ENCODE measurements around the gene TRIOBP. TPM values are rescaled to one million over a fixed set of nuclear protein-coding genes. Genes with fewer than 3 reads are reported as not detected.

Gene TRIOBP
- total and polyA plus RNA-seq, 2 donors from 2014 or later, result 32.1 to 125 TPM

GRCh38 chr22:37732699-37733607 lies 36.1 kb downstream of the TRIOBP start:
- TF ChIP-seq CTCF (IDR thresholded peaks at IDR 0.05; ENCODE audit: borderline replicate concordance, extremely low read depth, insufficient read depth), result no peak
- no peak for DNase-seq
- H3K4me3 ChIP-seq (ENCODE audit: low read length in 3 of 3), result no peak overlapping the region
- intact Hi-C loops (cut with DNase I), result no loop called here
- H3K4me1 ChIP-seq (ENCODE audit: control insufficient read depth in 2 of 3, insufficient read depth in 2 of 3, low read depth in 1 of 3, low read length in 3 of 3), result no peaks in the 10 kb centered on the region
- no peaks in the 10 kb centered on the region for H3K9me3 ChIP-seq (ENCODE audit: control insufficient read depth in 2 of 3, insufficient read depth in 1 of 3, low read length in 3 of 3)
- no peak overlapping the region for H3K9ac ChIP-seq (ENCODE audit: low read length in 3 of 3)
- no peak overlapping the region for H3K27ac ChIP-seq (ENCODE audit: low read depth in 2 of 2, low read length in 2 of 2)
- no peaks in the 10 kb centered on the region for H3K36me3 ChIP-seq (ENCODE audit: control insufficient read depth in 2 of 3, insufficient read depth in 3 of 3, low read length in 3 of 3)
- H3K27me3 ChIP-seq (ENCODE audit: control insufficient read depth, insufficient read depth, low read length), result no peaks in the 10 kb centered on the region
- FAIRE-seq, result no peak

GRCh38 chr22:37733625-37734401 lies 37.0 kb downstream of the TRIOBP start:
- no peaks in the 10 kb centered on the region for H3K27me3 ChIP-seq (ENCODE audit: control insufficient read depth, insufficient read depth, low read length)
- FAIRE-seq (no peak), DNase-seq (no peak)
- no peak overlapping the region for H3K9ac ChIP-seq (ENCODE audit: low read length in 3 of 3)
- intact Hi-C loops (cut with DNase I), result no loop called here
- no peaks in the 10 kb centered on the region for H3K36me3 ChIP-seq (ENCODE audit: control insufficient read depth in 2 of 3, insufficient read depth in 3 of 3, low read length in 3 of 3)
- H3K9me3 ChIP-seq (ENCODE audit: control insufficient read depth in 2 of 3, insufficient read depth in 1 of 3, low read length in 3 of 3), result no peaks in the 10 kb centered on the region
- no peaks in the 10 kb centered on the region for H3K4me1 ChIP-seq (ENCODE audit: control insufficient read depth in 2 of 3, insufficient read depth in 2 of 3, low read depth in 1 of 3, low read length in 3 of 3)
- TF ChIP-seq CTCF (IDR thresholded peaks at IDR 0.05; ENCODE audit: borderline replicate concordance, extremely low read depth, insufficient read depth), result no peak
- no peak overlapping the region for H3K4me3 ChIP-seq (ENCODE audit: low read length in 3 of 3)
- no peak overlapping the region for H3K27ac ChIP-seq (ENCODE audit: low read depth in 2 of 2, low read length in 2 of 2)

- Histone ChIP-seq H3K27me3 (ENCODE audit: control insufficient read depth, insufficient read depth, low read length) (no peaks in the 10 kb centered on the region), H3K9ac (ENCODE audit: low read length in 3 of 3) (no peak overlapping the region), H3K36me3 (ENCODE audit: control insufficient read depth in 2 of 3, insufficient read depth in 3 of 3, low read length in 3 of 3) (no peaks in the 10 kb centered on the region), H3K4me3 (ENCODE audit: low read length in 3 of 3) (no peak overlapping the region), H3K9me3 (ENCODE audit: control insufficient read depth in 2 of 3, insufficient read depth in 1 of 3, low read length in 3 of 3) (no peaks in the 10 kb centered on the region), H3K27ac (ENCODE audit: low read depth in 2 of 2, low read length in 2 of 2) (no peak overlapping the region), H3K4me1 (ENCODE audit: control insufficient read depth in 2 of 3, insufficient read depth in 2 of 3, low read depth in 1 of 3, low read length in 3 of 3) (peaks cover 0 to 2% (median 0%) of the 10 kb centered on the region in 3 donors)
- DNase-seq (peak in 1 of 5 donors; percentile 54), FAIRE-seq (no peak)
- TF ChIP-seq CTCF (IDR thresholded peaks at IDR 0.05; ENCODE audit: borderline replicate concordance, extremely low read depth, insufficient read depth), result no peak
- intact Hi-C loops (cut with DNase I), result no loop called here
Observed at GRCh38 chr22:37734402-37734700, 37.5 kb downstream of the TRIOBP start.

Data from kidney (tissue), 14 donors.